ENCODE measurements around the gene NUP210L.
A peak's percentile ranks its signal among the peaks of the same experiment; 100 is the strongest.
"Not testable (repeated sequence)": the region's sequence is repeated elsewhere in the genome, so short reads cannot be mapped to it uniquely, and the experiment has no call there.

The NUP210L gene

GRCh38 chr1:154094411-154094810 is 60.5 kb downstream of the NUP210L start:
- no peak for DNase-seq

- DNase-seq = no peak
Measured at GRCh38 chr1:154093699-154094098, 61.2 kb downstream of the NUP210L start.

DNA sequence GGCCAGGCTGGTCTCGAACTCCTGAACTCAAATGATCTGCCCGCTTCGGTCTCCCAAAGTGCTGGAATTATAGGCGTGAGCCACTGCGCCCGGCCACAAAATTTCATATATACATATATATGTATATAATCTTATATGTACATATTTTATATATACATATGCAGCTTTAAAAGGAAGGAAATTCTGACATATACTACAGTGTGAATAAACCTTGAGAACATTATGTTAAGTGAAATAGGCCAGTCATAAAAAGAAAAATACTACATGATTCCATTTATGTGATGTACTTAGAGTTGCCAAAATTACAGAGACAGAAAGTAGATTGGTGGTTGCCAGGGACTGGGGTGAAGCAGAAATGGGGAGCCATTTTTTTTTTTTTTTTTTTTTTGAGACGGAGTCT is 63.2 kb downstream of the NUP210L start:
- no peak for DNase-seq

DNA sequence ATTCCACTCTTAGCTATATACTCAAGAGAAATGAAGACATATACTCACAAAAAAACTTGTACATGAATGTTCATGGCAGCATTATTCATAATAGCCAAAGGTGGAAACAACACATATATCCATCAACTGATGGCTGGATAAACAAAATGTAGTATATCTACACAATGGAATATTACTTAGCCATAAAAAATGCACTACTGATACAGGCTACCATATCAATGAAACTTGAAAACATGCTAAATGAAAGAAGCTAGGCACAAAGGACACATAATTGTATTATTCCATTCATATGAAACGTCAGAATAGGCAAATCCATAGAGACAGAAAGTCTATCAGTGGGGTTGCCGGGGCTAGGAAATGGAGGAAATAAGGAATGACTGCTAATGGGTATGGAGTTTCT is 67.3 kb downstream of the NUP210L start:
- no peak for DNase-seq

GRCh38 chr1:154083057-154083456 is 71.8 kb downstream of the NUP210L start:
- not testable (repeated sequence) for DNase-seq

- no peak for DNase-seq
Measured at GRCh38 chr1:154081386-154082126, 73.3 kb downstream of the NUP210L start.

DNA sequence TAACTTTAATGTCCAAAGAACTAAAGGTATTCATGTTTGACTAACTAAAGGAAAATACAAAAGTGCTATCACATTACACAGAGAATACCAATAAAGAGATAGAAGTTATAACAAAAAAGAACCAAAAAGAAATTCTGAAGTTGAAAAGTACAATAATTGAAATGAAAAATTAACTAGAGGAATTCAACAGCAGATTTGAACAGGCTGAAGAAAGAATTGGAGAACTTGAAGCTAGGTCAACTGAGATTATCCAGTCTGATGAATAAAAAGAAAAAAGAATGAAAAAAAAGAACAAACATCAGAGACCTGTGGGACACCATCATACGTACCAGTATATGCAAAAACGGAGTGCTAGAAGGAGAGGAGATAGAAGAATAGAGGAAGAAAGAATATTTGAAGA is 78.5 kb downstream of the NUP210L start:
- DNase-seq = no peak

DNA sequence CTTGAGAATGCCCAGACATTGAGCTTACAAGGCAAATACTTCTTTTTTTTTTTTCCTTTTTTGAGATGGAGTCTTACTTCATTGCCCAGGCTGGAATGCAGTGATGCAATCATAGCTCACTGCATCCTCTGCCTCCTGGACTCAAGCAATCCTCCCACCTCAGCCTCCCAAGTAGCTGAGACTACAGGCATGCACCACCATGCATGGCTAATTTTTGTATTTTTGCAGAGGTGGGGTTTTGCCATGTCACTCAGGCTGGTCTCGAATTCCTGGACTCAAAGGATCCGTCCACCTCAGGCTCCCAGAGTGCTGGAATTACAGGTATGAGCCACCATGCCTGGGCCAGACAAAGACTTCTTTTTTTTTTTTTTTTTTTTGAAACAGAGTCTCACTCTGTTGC is 79.1 kb downstream of the NUP210L start:
- DNase-seq = no peak

DNA sequence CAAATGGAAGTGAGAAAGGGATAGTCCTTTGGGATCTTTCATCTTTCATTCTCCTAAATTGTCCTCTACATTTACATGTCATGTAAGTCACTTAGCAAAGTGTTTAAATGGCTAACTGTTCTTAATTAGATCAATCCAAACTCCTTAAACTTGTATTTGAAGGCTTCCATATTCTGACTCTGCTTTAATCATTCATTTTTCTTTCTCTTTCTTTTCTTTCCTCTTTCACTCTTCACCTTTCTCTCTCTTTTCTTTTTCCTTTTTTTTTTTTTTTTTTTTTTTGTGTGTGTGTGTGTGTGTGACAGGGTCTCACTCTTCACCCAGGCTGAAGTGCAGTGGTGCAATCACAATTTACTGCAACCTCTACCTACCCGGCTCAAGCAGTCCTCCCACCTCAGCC is 92.6 kb downstream of the NUP210L start:
- no peak for DNase-seq

GRCh38 chr1:154047436-154047835 is 107.4 kb downstream of the NUP210L start:
- DNase-seq = not testable (repeated sequence)

DNA sequence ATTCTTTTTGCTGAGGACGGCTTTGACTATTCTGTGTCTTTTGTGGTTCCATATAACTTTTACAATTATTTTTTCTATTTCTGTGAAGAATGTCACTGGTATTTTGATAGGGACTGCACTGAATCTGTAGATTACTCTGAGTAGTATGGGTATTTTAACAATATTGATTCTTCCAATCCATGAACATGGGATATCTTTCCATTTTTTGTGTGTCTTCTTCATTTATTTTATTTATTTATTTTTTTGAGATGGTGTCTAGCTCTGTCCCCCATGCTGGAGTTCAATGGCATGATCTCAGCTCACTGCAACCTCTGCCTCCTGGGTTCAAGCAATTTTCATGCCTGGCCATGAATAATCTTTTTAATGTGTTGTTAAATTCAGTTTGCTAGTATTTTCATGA is 121.2 kb downstream of the NUP210L start:
- DNase-seq = not testable (repeated sequence)

DNA sequence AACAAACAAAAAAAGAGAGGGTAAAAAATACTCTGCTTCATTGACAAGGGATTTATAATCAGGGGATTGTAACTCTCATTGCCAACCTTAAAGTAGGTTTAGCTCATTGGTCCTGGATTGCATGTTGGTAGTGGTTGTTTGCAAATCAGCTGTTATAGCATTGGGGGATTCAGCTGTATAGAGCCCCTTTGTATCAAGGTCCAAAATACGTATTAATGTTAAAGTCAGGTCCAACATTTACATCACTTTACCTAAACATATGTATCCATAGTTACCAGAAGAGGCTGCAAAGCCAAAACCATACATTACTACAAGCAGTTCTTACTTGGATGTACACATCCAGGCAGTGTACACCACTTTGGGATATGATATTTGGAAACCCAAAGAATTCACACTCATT is 134.9 kb downstream of the NUP210L start:
- no peak for DNase-seq

- DNase-seq = no peak
Measured at GRCh38 chr1:154019269-154019668, 135.6 kb downstream of the NUP210L start.

DNA sequence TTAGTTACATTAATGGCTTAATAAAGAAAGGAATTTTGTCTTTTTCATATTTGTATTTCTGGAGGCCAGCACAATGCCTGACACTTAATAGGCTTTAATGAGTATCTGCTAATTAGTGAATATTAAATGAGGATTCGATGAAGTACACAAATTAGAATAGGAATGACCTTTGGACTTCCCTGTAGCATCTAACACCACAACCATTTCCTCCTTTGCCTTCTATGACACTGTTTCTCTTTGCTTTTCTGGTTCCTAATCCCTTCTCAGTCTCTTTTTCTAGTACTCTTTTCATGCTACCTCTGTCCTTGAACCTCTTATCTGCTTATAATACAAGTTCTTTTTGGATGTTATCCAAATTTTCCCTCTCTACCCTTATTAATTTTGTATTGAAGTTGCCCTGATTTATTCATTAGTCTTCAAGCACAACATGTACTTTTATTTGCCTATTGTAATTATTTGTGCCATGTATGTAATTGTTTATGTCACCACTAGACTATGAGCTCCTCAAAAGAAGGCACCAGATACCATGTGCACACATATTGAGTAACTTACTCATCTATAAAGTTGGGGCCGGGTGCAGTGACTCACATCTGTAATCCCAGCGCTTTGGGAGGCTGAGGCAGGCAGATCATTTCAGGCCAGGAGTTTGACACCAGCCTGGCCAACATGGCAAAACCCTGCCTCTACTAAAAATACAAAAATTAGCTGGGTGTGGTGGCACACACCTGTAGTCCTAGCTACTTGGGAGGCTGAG is 140.5 kb downstream of the NUP210L start:
- DNase-seq = no peak

DNA sequence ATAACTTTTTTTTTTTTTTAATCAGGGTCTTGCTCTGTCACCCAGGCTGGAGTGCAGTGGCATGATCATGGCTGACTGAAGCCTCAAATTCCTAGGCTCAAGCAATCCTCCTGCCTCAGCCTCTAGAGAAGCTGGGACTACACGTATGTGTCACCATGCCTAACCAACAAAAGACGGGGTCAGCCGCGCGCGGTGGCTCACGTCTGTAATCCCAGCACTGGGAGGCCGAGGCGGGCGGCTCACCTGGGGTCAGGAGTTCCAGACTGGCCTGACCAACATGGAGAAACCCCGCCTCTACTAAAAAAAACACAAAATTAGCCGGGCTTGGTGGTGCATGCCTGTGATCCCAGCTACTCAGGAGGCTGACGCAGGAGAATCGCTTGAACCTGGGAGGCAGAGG is 142.3 kb downstream of the NUP210L start:
- DNase-seq = not testable (repeated sequence)

DNA sequence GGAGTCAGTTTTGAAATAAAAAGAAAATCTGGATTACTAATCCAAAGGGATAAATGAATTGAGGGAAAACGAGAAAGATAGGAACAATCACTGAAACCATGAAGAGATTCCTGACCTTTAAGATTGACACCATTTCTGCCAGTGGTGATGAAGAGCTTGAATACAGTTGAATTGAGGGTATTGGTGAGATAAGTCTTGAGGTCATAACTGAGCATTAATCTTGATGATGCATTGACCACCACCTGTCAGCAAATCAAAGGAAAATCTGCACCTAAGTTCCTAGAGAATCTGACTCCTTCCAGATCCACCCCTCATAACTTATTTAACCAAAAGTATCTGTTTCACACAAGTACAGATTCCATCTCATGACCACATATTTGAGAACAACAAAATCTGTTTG is 142.7 kb downstream of the NUP210L start:
- DNase-seq = no peak

DNA sequence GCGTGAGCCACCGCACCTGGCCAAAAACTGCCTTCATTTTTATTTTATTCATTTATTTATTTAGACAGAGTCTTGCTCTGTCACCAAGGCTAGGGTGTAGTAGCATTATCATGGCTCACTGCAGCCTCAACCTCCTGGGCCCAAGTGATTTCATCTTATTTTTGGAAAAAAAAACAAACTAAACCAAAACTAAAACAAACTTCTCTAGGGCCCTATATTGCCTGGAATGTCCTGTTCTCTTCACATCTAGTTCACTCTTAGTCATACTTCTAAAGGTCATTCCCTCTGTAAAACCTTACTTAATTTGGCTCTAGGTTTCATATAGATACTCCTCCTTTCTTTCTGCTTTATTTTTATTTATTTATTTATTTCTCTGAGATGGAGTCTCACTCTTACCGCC is 148.7 kb downstream of the NUP210L start:
- no peak for DNase-seq

DNA sequence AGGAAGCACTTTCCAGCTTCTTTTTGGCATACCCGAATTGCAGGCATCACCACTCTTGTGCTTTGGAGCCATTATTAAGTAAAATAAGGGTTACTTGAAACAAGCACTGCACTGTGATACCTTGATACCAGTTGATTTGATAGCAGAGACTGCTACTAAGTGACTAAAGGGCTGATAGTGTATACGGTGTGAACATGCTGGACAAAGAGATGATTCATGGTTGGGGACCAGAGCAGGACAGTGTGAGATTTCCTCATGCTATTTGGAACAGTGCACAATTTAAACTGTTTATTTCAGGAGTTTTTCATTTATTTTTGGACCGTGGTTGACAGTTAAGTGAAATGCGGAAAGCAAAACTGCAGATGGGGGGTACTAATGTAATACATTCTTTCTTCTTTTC is 154.5 kb downstream of the NUP210L start:
- DNase-seq = no peak

DNA sequence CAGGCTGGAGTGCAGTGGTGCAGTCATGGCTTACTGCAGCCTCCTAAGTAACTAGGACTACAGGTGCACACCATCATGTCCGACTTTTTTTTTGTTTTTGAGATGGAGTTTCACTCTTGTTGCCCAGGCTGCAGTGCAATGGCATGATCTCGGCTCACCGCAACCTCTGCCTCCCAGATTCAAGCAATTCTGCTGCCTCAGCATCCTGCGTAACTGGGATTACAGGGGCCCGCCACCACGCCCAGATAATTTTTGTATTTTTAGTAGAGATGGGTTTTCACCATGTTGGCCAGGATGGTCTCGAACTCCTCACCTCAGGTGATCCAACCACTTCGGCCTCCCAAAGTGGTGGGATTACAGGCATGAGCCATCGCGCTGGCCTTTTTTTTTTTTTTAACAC is 158.0 kb downstream of the NUP210L start:
- DNase-seq = not testable (repeated sequence)

- no peak for DNase-seq
Measured at GRCh38 chr1:153995640-153996039, 159.2 kb downstream of the NUP210L start.

- no peak for DNase-seq
Measured at GRCh38 chr1:153995202-153995601, 159.7 kb downstream of the NUP210L start.

DNA sequence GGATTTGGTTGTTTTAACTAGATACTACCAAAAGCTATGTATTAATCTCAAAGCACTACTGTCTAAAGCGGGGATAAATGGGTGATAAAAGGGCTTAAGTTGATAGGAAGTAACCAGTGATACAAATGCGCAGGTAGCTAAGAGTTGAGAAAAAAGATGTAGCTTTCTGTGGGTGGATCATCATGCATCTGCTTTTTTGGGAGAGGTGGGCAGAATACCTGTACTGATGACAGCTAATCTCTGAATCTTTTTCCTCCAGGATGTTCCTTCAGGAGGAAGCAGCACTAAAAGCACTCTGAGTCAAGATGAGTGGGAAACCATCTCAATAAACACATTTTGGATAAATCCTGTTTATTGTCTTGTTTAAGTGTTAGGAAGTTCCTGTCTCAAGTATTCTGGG is 163.1 kb downstream of the NUP210L start:
- DNase-seq = no peak

DNA sequence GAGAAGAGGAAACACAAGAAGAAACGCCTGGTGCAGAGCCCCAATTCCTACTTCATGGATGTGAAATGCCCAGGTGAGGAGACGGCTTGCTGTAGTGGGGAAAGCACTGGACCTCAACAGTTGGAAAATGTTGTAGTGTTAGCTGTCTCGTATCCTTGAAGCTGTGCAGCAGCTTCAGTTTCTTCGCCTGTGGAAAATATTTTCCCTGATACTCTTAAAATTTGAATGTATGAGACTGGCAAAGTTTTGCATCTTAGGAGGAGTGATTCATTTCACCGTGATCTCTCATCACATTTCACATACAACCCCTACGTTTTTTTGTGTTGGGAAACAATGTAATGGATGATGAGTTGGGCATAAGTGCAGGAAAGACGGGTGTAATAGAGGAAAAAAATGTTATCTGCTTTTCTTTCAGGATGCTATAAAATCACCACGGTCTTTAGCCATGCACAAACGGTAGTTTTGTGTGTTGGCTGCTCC is 163.7 kb downstream of the NUP210L start:
- no peak for DNase-seq

- peak; percentile 82 for DNase-seq
Measured at GRCh38 chr1:153990468-153991150, 164.3 kb downstream of the NUP210L start, which contains the start of gene RPS27. TSS of gene RPS27 (plus strand) at chr1:153990762. CDS start at chr1:153990797, 35 bp downstream.
